HepG2 (cell line): Measurements from ENCODE around the gene MLLT10. TPM values are rescaled to one million over a fixed set of nuclear protein-coding genes. Genes with fewer than 3 reads are reported as not detected.

Source experiments
- ATAC-seq: fragments of 200-7000 bp; cut with Tn5 transposase; 3 replicates; pipeline ENCODE4 v1.9.1; 2020; ENCODE audit warnings: mild to moderate bottlenecking, moderate library complexity
- BruUV-seq: library from RNA; stranded (reverse); fragments of 400-500 nt; replicated peaks from 2 replicates; lab custom pipeline; 2021; lab: Mats Ljungman, UMichigan
- CTCF ChIA-PET: fragments of 300-600 bp; formaldehyde crosslinking; extraction: SDS; loops from one replicate; lab custom pipeline; 2021; ENCODE audit warnings: low total read pairs, inconsistent platforms, low intra/inter-chr PET ratio; lab: Yijun Ruan, JAX
- POLR2A ChIA-PET: fragments of 350-600 bp; sonication (Branson Sonifier 250); formaldehyde crosslinking; loops from one replicate; lab custom pipeline; 2020; ENCODE audit warnings: antibody characterized with exemption, inconsistent platforms; lab: Yijun Ruan, JAX
- DNase-seq: peaks from one replicate; pipeline ENCODE4 v3.0.0-alpha.2; 2015; ENCODE audit warnings: low spot score
- FAIRE-seq: peaks from 3 replicates; lab custom pipeline; 2011; peaks lifted over from hg19 to GRCh38; lab: Jason Lieb, UNC
- H2AFZ ChIP-seq: one replicate; pipeline ENCODE4 v1.6.1; 2011; ENCODE audit warnings: low read length, inconsistent platforms
- H3K27ac ChIP-seq: fragments of 300-600 bp; 3 replicates; pipeline ENCODE4 v1.8.0; 2011; ENCODE audit warnings: mixed run types, mild to moderate bottlenecking, mixed read lengths, low read length, inconsistent platforms; ENCODE audit not compliant: insufficient read depth; ENCODE audit errors: extremely low read length
- H3K27me3 ChIP-seq, 2 experiments: fragments of 200-600 bp in 1 of 2; 2 replicates in 1 of 2; 3 replicates in 1 of 2; pipeline versions ENCODE4 v1.6.0 to v1.8.0; 2011; ENCODE audit warnings: low read length in 2 of 2, mild to moderate bottlenecking in 2 of 2, moderate library complexity in 2 of 2, inconsistent platforms in 1 of 2; ENCODE audit not compliant: insufficient read depth in 2 of 2, control insufficient read depth in 1 of 2
- H3K36me3 ChIP-seq, 2 experiments: fragments of 200-600 bp in 1 of 2; replicated peaks in 1 of 2; 2 replicates in 1 of 2; 3 replicates in 1 of 2; pipeline versions ENCODE4 v1.5.1 to v1.8.0; 2011; ENCODE audit warnings: low read length in 2 of 2, inconsistent platforms in 1 of 2; ENCODE audit not compliant: insufficient read depth in 2 of 2, control insufficient read depth in 1 of 2
- H3K4me1 ChIP-seq: 2 replicates; pipeline ENCODE4 v1.5.1; 2012; ENCODE audit warnings: low read length, inconsistent platforms; ENCODE audit not compliant: insufficient read depth
- H3K4me2 ChIP-seq: 2 replicates; pipeline ENCODE4 v1.6.0; 2011; ENCODE audit warnings: low read depth, low read length, inconsistent platforms
- H3K4me3 ChIP-seq, 3 experiments: fragments of 200-600 bp in 1 of 3; sonication (generic), shearing (Covaris generic) in 1 of 3; replicated peaks in 1 of 3; 2 replicates each; pipeline ENCODE4 v1.5.1; 2011 to 2016; ENCODE audit warnings: low read length in 3 of 3, inconsistent platforms in 2 of 3, low read depth in 2 of 3, mild to moderate bottlenecking in 2 of 3, control low read depth in 1 of 3, mixed read lengths in 1 of 3; ENCODE audit not compliant: insufficient read depth in 1 of 3
- H3K79me2 ChIP-seq: one replicate; pipeline ENCODE4 v1.6.1; 2011; ENCODE audit warnings: low read length, inconsistent platforms; ENCODE audit not compliant: insufficient read depth
- H3K9ac ChIP-seq: 2 replicates; pipeline ENCODE4 v1.6.0; 2011; ENCODE audit warnings: mild to moderate bottlenecking, low read depth, low read length, inconsistent platforms; ENCODE audit not compliant: insufficient read depth
- H3K9me3 ChIP-seq: 2 replicates; pipeline ENCODE4 v1.5.1; 2012; ENCODE audit warnings: mild to moderate bottlenecking, low read length
- H4K20me1 ChIP-seq: 2 replicates; pipeline ENCODE4 v1.6.0; 2011; ENCODE audit warnings: inconsistent platforms, mild to moderate bottlenecking, low read length, moderate library complexity; ENCODE audit not compliant: insufficient read depth
- ARNT2 ChIP-seq: sonication (generic); formaldehyde crosslinking; IDR thresholded peaks from 2 replicates; pipeline ENCODE4 v1.8.0; 2022; ENCODE audit warnings: mild to moderate bottlenecking, low read depth, missing genetic modification reagents, moderate library complexity
- EEA1 ChIP-seq: sonication (generic); formaldehyde crosslinking; IDR thresholded peaks from 2 replicates; pipeline ENCODE4 v1.5.1; 2020; ENCODE audit warnings: mild to moderate bottlenecking, missing genetic modification reagents, borderline replicate concordance
- GLMP ChIP-seq: sonication (generic); formaldehyde crosslinking; IDR thresholded peaks from 2 replicates; pipeline ENCODE4 v1.9.0; 2021; ENCODE audit warnings: missing genetic modification reagents, mild to moderate bottlenecking, borderline replicate concordance
- JUNB ChIP-seq: sonication (generic); formaldehyde crosslinking; IDR thresholded peaks from 2 replicates; pipeline ENCODE4 v1.8.0; 2022; ENCODE audit warnings: missing genetic modification reagents, mild to moderate bottlenecking, borderline replicate concordance
- NCOA2 ChIP-seq: sonication (generic); formaldehyde crosslinking; IDR thresholded peaks from 2 replicates; pipeline ENCODE4 v1.8.0; 2022; ENCODE audit warnings: inconsistent platforms
- RBM22 ChIP-seq: fragments of 200-400 bp; formaldehyde crosslinking; optimal IDR thresholded peaks from 2 replicates; pipeline ENCODE3; 2017; ENCODE audit warnings: mild to moderate bottlenecking, low read length, moderate library complexity
- RELA ChIP-seq: sonication (generic); formaldehyde crosslinking; IDR thresholded peaks from 2 replicates; pipeline ENCODE4 v1.4.0; 2020; ENCODE audit warnings: missing genetic modification reagents
- RFXAP ChIP-seq: sonication (generic); formaldehyde crosslinking; IDR thresholded peaks from 2 replicates; pipeline ENCODE4 v1.4.0; 2020; ENCODE audit warnings: missing genetic modification reagents, borderline replicate concordance
- SMAD1 ChIP-seq: sonication (generic); formaldehyde crosslinking; IDR thresholded peaks from 2 replicates; pipeline ENCODE4 v1.4.0; 2020; ENCODE audit warnings: missing genetic modification reagents, low read depth, mild to moderate bottlenecking, borderline replicate concordance
- SMAD3 ChIP-seq: sonication (generic); formaldehyde crosslinking; IDR thresholded peaks from 2 replicates; pipeline ENCODE4 v1.4.0; 2020; ENCODE audit warnings: missing genetic modification reagents
- SP4 ChIP-seq: sonication (generic); formaldehyde crosslinking; IDR thresholded peaks from 2 replicates; pipeline ENCODE4 v1.8.1; 2023; ENCODE audit warnings: mild to moderate bottlenecking, missing genetic modification reagents
- TBX2 ChIP-seq: sonication (generic); formaldehyde crosslinking; IDR thresholded peaks from 2 replicates; pipeline ENCODE4 v1.5.0; 2020; ENCODE audit warnings: missing genetic modification reagents, mild to moderate bottlenecking, borderline replicate concordance
- THAP11 ChIP-seq: IDR thresholded peaks from 2 replicates; pipeline ENCODE4 v1.6.1; 2016; ENCODE audit warnings: missing biosample characterization, missing genetic modification reagents
- ZFP36L1 ChIP-seq: sonication (generic); formaldehyde crosslinking; IDR thresholded peaks from 2 replicates; pipeline ENCODE4 v1.8.0; 2022; ENCODE audit warnings: mild to moderate bottlenecking, missing genetic modification reagents, moderate library complexity
- ZNF3 ChIP-seq: IDR thresholded peaks from 2 replicates; pipeline ENCODE4 v1.7.0; 2017; ENCODE audit warnings: inconsistent platforms
- ZNF354B ChIP-seq: sonication (generic); formaldehyde crosslinking; IDR thresholded peaks from 2 replicates; pipeline ENCODE4 v1.8.0; 2022; ENCODE audit warnings: mild to moderate bottlenecking, missing genetic modification reagents
- ZNF382 ChIP-seq: sonication (generic); formaldehyde crosslinking; IDR thresholded peaks from 2 replicates; pipeline ENCODE4 v1.5.0; 2020; ENCODE audit warnings: missing genetic modification reagents, mild to moderate bottlenecking, borderline replicate concordance
- ZNF510 ChIP-seq: sonication (generic); formaldehyde crosslinking; IDR thresholded peaks from 2 replicates; pipeline ENCODE4 v1.4.0; 2020; ENCODE audit warnings: low read depth, mild to moderate bottlenecking, missing genetic modification reagents
- ZNF652 ChIP-seq: IDR thresholded peaks from 2 replicates; pipeline ENCODE4 v1.6.1; 2016; ENCODE audit warnings: low read depth, borderline replicate concordance
- ZNF766 ChIP-seq: sonication (generic); formaldehyde crosslinking; IDR thresholded peaks from 2 replicates; pipeline ENCODE4 v1.5.0; 2020; ENCODE audit warnings: missing genetic modification reagents, borderline replicate concordance
- WGBS: methylation state at CpG from one replicate; pipeline ENCODE4 v1.1.6; 2017; ENCODE audit warnings: low lambda C conversion rate; 5-methylcytosine and 5-hydroxymethylcytosine counted together
- in situ Hi-C: cut with HindIII; loops from 2 replicates; pipeline ENCODE4 v1.10.0; 2017; ENCODE audit warnings: low pct_unique_long_range_greater_than_20kb; ENCODE audit not compliant: extremely low pct_ligation_motif_present
- intact Hi-C: fragments of 100-400 bp; cut with micrococcal nuclease; formaldehyde crosslinking; loops from one replicate; pipeline ENCODE4 v1.10.0; 2022; ENCODE audit not compliant: unreplicated experiment
- polyA plus RNA-seq, 8 experiments: library from polyadenylated mRNA; depleted of rRNA in 3 of 8; stranded (reverse) in 7 of 8; unstranded in 1 of 8; fragments of >200 nt; fragmentation: Illumina TruSeq in 4 of 8; extraction: Trizol in 4 of 8; gene quantifications; 2 replicates each; pipeline versions ENCODE4 v1.2.1 to v1.2.3, GENCODE V29; 2011 to 2016; ENCODE audit warnings: low read depth in 4 of 8, missing spikeins in 1 of 8, mixed read lengths in 1 of 8; ENCODE audit not compliant: insufficient read depth in 1 of 8
- total RNA-seq, 5 experiments: library from RNA; depleted of rRNA; stranded (reverse); fragments of >200 nt; fragmentation: Illumina TruSeq; extraction: Trizol; gene quantifications; 2 replicates each; pipeline ENCODE4 v1.2.3, GENCODE V29; 2016; ENCODE audit warnings: low read depth in 1 of 5

Gene MLLT10
- total and polyA plus RNA-seq, 2 of the 13 experiments (the other 11 are each of a cell fraction or from before 2014, with no cell fraction given), result 51.3 to 84.1 TPM

- no TSS peak for BruUV-seq
- H3K9ac ChIP-seq, result no peak overlapping the region
- 90% methylated on average over 4 of the region's 4 CpGs for WGBS
- intact Hi-C loops, result no loop called here
- in situ Hi-C loops, result loop anchor here (25.0 kb wide), 1 partner anchor 461 kb away; no protein-coding TSS in a partner anchor
- H3K27me3 ChIP-seq, result no peaks in the 10 kb centered on the region
- FAIRE-seq (no peak), ATAC-seq (peak; percentile 26), DNase-seq (no peak)
- H3K4me2 ChIP-seq, result no peak overlapping the region
- no peak overlapping the region for H2AFZ ChIP-seq
- peaks cover 10 to 17% of the 10 kb centered on the region in 2 experiments for H3K36me3 ChIP-seq
- H3K4me3 ChIP-seq, result no peak overlapping the region
- TF ChIP-seq SP4 (CRISPR knock-in tag) (no peak), ZFP36L1 (CRISPR knock-in tag) (no peak), ARNT2 (CRISPR knock-in tag) (no peak), NCOA2 (CRISPR knock-in tag) (no peak), ZNF3 (CRISPR knock-in tag) (no peak), SMAD3 (no peak), TBX2 (no peak)
- H3K9me3 ChIP-seq, result no peaks in the 10 kb centered on the region
- no peaks in the 10 kb centered on the region for H3K79me2 ChIP-seq
- CTCF ChIA-PET, result no interaction called here
- POLR2A ChIA-PET, result no interaction called here
- H3K4me1 ChIP-seq, result no peaks in the 10 kb centered on the region
- H3K27ac ChIP-seq, result no peak overlapping the region
- no peaks in the 10 kb centered on the region for H4K20me1 ChIP-seq
Measured at GRCh38 chr10:21747809-21748208, 213.8 kb downstream of the MLLT10 start.

- Histone ChIP-seq H3K27me3 (no peaks in the 10 kb centered on the region), H3K9me3 (no peaks in the 10 kb centered on the region), H3K4me3 (no peak overlapping the region), H3K4me2 (no peak overlapping the region), H2AFZ (no peak overlapping the region), H3K36me3 (0 out of 5 replicates have a peak, but pooled peaks cover 0 to under 1% of the 10 kb centered on the region in 2 experiments), H3K27ac (no peak overlapping the region), H3K79me2 (no peaks in the 10 kb centered on the region), H3K9ac (no peak overlapping the region), H3K4me1 (peaks cover 14% of the 10 kb centered on the region), H4K20me1 (no peaks in the 10 kb centered on the region)
- DNase-seq (no peak), ATAC-seq (no peak), FAIRE-seq (no peak)
- ChIA-PET POLR2A (no interaction called here), CTCF (no interaction called here)
- in situ Hi-C loops (loop anchor here (25.0 kb wide), 1 partner anchor 462 kb away; no protein-coding TSS in a partner anchor), intact Hi-C loops (no loop called here)
- 76% methylated on average over 3 of the region's 3 CpGs for WGBS
- BruUV-seq, result no TSS peak
- no peak for TF ChIP-seq ZNF766 (CRISPR knock-in tag)
- no peak for TF ChIP-seq RELA
- no peak for TF ChIP-seq ZNF382 (CRISPR knock-in tag)
- TF ChIP-seq RBM22, result no peak
- no peak for TF ChIP-seq RFXAP (CRISPR knock-in tag)
- TF ChIP-seq ZNF354B (CRISPR knock-in tag), result no peak
- no peak for TF ChIP-seq JUNB (CRISPR knock-in tag)
- no peak for TF ChIP-seq THAP11 (CRISPR knock-in tag)
- TF ChIP-seq GLMP (CRISPR knock-in tag), result no peak
- TF ChIP-seq EEA1 (CRISPR knock-in tag), result no peak
- no peak for TF ChIP-seq ZNF510 (CRISPR knock-in tag)
- TF ChIP-seq ZNF652 (CRISPR knock-in tag), result no peak
- TF ChIP-seq SMAD1 (CRISPR knock-in tag), result no peak
Measured at GRCh38 chr10:21749788-21750187, 215.8 kb downstream of the MLLT10 start.
